AG04450 (cell line): ENCODE results near the gene VCL. TPM values are rescaled to one million over a fixed set of nuclear protein-coding genes. Genes with fewer than 3 reads are reported as not detected.
"Not testable (repeated sequence)": the region's sequence is repeated elsewhere in the genome, so short reads cannot be mapped to it uniquely, and the experiment has no call there.

ENCODE experiments used
- CTCF ChIA-PET: fragments of 300-600, 350-600 bp; formaldehyde crosslinking; extraction: SDS; loops from one replicate; lab custom pipeline; 2022; ENCODE audit warnings: antibody characterized with exemption, inconsistent platforms; lab: Charles Lee
- POLR2A ChIA-PET: fragments of 350-600 bp; formaldehyde crosslinking; extraction: SDS; loops from one replicate; lab custom pipeline; 2021; ENCODE audit warnings: antibody characterized with exemption, inconsistent platforms; lab: Yijun Ruan, JAX
- DNase-seq: peaks from one replicate; pipeline ENCODE4 v3.0.0-alpha.2; 2011; ENCODE audit warnings: low read depth, low spot score
- H3K27ac ChIP-seq: one replicate; pipeline ENCODE4 v1.5.1; 2012; ENCODE audit warnings: low read depth, low read length, control low read depth
- H3K27me3 ChIP-seq: one replicate; pipeline ENCODE4 v1.6.0; 2012; ENCODE audit warnings: low read length; ENCODE audit not compliant: control insufficient read depth, insufficient read depth
- H3K4me3 ChIP-seq: 2 replicates; pipeline ENCODE4 v1.5.1; 2011; ENCODE audit warnings: mild to moderate bottlenecking, low read depth, low read length, control low read depth
- H3K9me3 ChIP-seq: 2 replicates; pipeline ENCODE4 v1.5.1; 2012; ENCODE audit warnings: low read length; ENCODE audit not compliant: control insufficient read depth, insufficient read depth
- CTCF ChIP-seq: IDR thresholded peaks from 2 replicates; pipeline ENCODE4 v1.5.1; 2011; ENCODE audit warnings: low read depth, low read length, control low read depth, inconsistent platforms
- polyA plus RNA-seq: library from polyadenylated mRNA; depleted of rRNA; stranded (reverse); fragments of >200 nt; gene quantifications from 2 replicates; pipeline ENCODE4 v1.2.3, GENCODE V29; 2011

VCL gene
- polyA plus RNA-seq, 1 experiment: 313 TPM

GRCh38 chr10:73999703-74000102 is 1.8 kb downstream of the VCL start:
- TF ChIP-seq CTCF: no peak
- Histone ChIP-seq H3K27ac (peak overlapping the region; percentile 90), H3K4me3 (peak overlapping the region; percentile 94), H3K9me3 (no peaks in the 10 kb centered on the region; the same call in 1 of the 2 replicates), H3K27me3 (no peaks in the 10 kb centered on the region)
- DNase-seq: no peak
- ChIA-PET CTCF (interaction anchor here (0.6 to 5.1 kb wide), 11 partner anchors 22 to 154 kb away, joined by 3 to 32 read pairs (median 5); no protein-coding TSS in a partner anchor), POLR2A (interaction anchor here (0.7 to 4.0 kb wide), 19 partner anchors 9 to 113 kb away, joined by 3 to 31 read pairs (median 6); no protein-coding TSS in a partner anchor)

GRCh38 chr10:74000244-74000643 is 2.3 kb downstream of the VCL start:
- H3K9me3 ChIP-seq, DNase-seq, H3K27ac ChIP-seq, H3K27me3 ChIP-seq: not testable (repeated sequence)
- ChIA-PET POLR2A (interaction anchor here (0.9 to 4.0 kb wide), 6 partner anchors 12 to 82 kb away, joined by 3 to 31 read pairs (median 10); no protein-coding TSS in a partner anchor), CTCF (interaction anchor here (0.6 to 5.1 kb wide), 11 partner anchors 11 to 155 kb away, joined by 3 to 32 read pairs (median 6); no protein-coding TSS in a partner anchor)
- peak overlapping the region; percentile 94 for H3K4me3 ChIP-seq

- Histone ChIP-seq H3K4me3 (peak overlapping the region; percentile 94), H3K27me3 (no peaks in the 10 kb centered on the region), H3K9me3 (no peaks in the 10 kb centered on the region; the same call in 1 of the 2 replicates), H3K27ac (no peak overlapping the region)
- DNase-seq: no peak
- POLR2A ChIA-PET: interaction anchor here (1.2 to 4.0 kb wide), 2 partner anchors 10 to 20 kb away, joined by 3 to 31 read pairs; no protein-coding TSS in a partner anchor
- CTCF ChIA-PET: interaction anchor here (1.3 to 5.1 kb wide), 4 partner anchors 75 to 153 kb away, joined by 3 to 32 read pairs (median 10); no protein-coding TSS in a partner anchor
- no peak for TF ChIP-seq CTCF
Measured at GRCh38 chr10:74000892-74001669, 3.2 kb downstream of the VCL start.

GRCh38 chr10:74006269-74006668 is 8.4 kb downstream of the VCL start:
- CTCF ChIA-PET: interaction anchor here (1.0 kb wide), 1 partner anchor 75 kb away, joined by 3 read pairs; no protein-coding TSS in a partner anchor
- POLR2A ChIA-PET: interaction anchor here (1.2 kb wide), 1 partner anchor 15 kb away, joined by 3 read pairs; no protein-coding TSS in a partner anchor
- TF ChIP-seq CTCF: no peak

GRCh38 chr10:74008212-74008731 is 10.4 kb downstream of the VCL start:
- H3K9me3 ChIP-seq: no peaks in the 10 kb centered on the region
- no peaks in the 10 kb centered on the region for H3K27me3 ChIP-seq
- TF ChIP-seq CTCF: no peak
- peak; percentile 54 for DNase-seq
- peak overlapping the region; percentile 8; the same call in 1 of the 2 replicates for H3K4me3 ChIP-seq
- POLR2A ChIA-PET: interaction anchor here (0.6 to 1.6 kb wide), 6 partner anchors 10 to 102 kb away, joined by 3 to 9 read pairs (median 4); partner anchors contain the start of gene VCL
- H3K27ac ChIP-seq: peak overlapping the region; percentile 77
- CTCF ChIA-PET: interaction anchor here (0.7 to 3.6 kb wide), 3 partner anchors 10 to 129 kb away, joined by 4 to 16 read pairs (median 4); partner anchors contain the start of gene VCL

More at GRCh38 chr10:74006269-74006668, 8.4 kb downstream of the VCL start:
- Histone ChIP-seq H3K9me3 (no peaks in the 10 kb centered on the region), H3K27me3 (no peaks in the 10 kb centered on the region), H3K4me3 (no peak overlapping the region), H3K27ac (no peak overlapping the region)
- DNase-seq: no peak
